Naive B cell (primary cell): ENCODE measurements around the gene DYNLL1. TPM values are rescaled to one million over a fixed set of nuclear protein-coding genes. Genes with fewer than 3 reads are reported as not detected.
"Not testable (repeated sequence)": the region's sequence is repeated elsewhere in the genome, so short reads cannot be mapped to it uniquely, and the experiment has no call there.

ENCODE experiments used
- ATAC-seq, 2 donors: fragments of 150-1000 bp; cut with Tn5 transposase; 2 replicates each; pipeline ENCODE4 v1.10.0; 2021; ENCODE audit warnings: low read depth in 2 of 2, mild to moderate bottlenecking in 2 of 2, moderate library complexity in 2 of 2
- DNase-seq: peaks from one replicate; pipeline ENCODE4 v3.0.0; 2022
- H3K27ac Mint-ChIP-seq, 6 donors: one replicate each; pipeline ENCODE4 v1.8.0; 2020 to 2022; ENCODE audit warnings: mild to moderate bottlenecking in 6 of 6, mixed read lengths in 6 of 6, moderate library complexity in 5 of 6, inconsistent platforms in 2 of 6
- H3K27me3 Mint-ChIP-seq, 3 donors: one replicate each; pipeline ENCODE4 v1.8.0; 2021 to 2022; ENCODE audit warnings: mixed read lengths in 3 of 3, mild to moderate bottlenecking in 1 of 3
- H3K36me3 Mint-ChIP-seq, 2 donors: one replicate each; pipeline ENCODE4 v1.8.0; 2020 to 2022; ENCODE audit warnings: mixed read lengths in 2 of 2, inconsistent platforms in 1 of 2, mild to moderate bottlenecking in 1 of 2
- H3K4me1 Mint-ChIP-seq, 3 donors: one replicate each; pipeline ENCODE4 v1.8.0; 2020 to 2022; ENCODE audit warnings: mixed read lengths in 3 of 3, inconsistent platforms in 1 of 3, mild to moderate bottlenecking in 1 of 3, moderate library complexity in 1 of 3
- H3K4me3 Mint-ChIP-seq, 8 donors: one replicate each; pipeline ENCODE4 v1.8.0; 2020 to 2022; ENCODE audit warnings: mild to moderate bottlenecking in 8 of 8, mixed read lengths in 8 of 8, moderate library complexity in 8 of 8, inconsistent platforms in 2 of 8
- H3K9me3 Mint-ChIP-seq, 7 donors: one replicate each; pipeline ENCODE4 v1.8.0; 2020 to 2022; ENCODE audit warnings: mixed read lengths in 7 of 7, mild to moderate bottlenecking in 5 of 7, inconsistent platforms in 2 of 7, moderate library complexity in 1 of 7
- polyA plus RNA-seq, 6 donors: library from polyadenylated mRNA; unstranded; fragments of 300-500 nt; fragmentation: Illumina TruSeq; gene quantifications; one replicate each; pipeline ENCODE4 v1.2.3, GENCODE V29; 2021; ENCODE audit warnings: low read depth in 6 of 6

DYNLL1 gene
- polyA plus RNA-seq, 6 donors from 2014 or later = 206 to 326 (median 268) TPM

- peaks cover 5 to 12% of the 10 kb centered on the region in 2 donors for H3K36me3 Mint-ChIP-seq
- no peaks in the 10 kb centered on the region for H3K9me3 Mint-ChIP-seq
- H3K4me1 Mint-ChIP-seq = peaks cover 30 to 32% (median 31%) of the 10 kb centered on the region in 3 donors
- ATAC-seq (no peak), DNase-seq (no peak)
- peak overlapping the region in 1 of 8 donors; percentile 90 for H3K4me3 Mint-ChIP-seq
- H3K27ac Mint-ChIP-seq = peak overlapping the region in 1 of 6 donors; percentile 12
- no peaks in the 10 kb centered on the region for H3K27me3 Mint-ChIP-seq
Measured at GRCh38 chr12:120498870-120499515, 3.1 kb downstream of the DYNLL1 start.

DNA sequence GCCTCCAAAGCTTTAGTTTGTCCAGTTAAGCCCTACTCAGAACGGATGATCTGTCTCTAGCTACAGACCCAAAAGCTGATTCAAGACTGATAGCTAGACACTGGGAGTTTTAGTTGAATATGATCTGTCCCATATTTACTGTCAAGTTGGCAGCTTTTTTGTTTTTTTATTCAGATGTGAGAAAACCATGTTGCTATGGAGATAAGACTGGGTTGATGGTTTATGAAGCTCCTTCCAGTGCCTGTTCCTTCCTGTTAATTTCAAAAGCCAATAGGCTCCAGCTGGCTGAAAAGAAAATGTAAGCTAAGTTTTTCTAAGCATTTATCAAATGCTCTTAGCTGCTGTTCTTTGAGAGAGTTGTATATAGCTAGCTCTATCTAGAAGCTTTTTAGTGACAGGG lies 4.7 kb downstream of the DYNLL1 start:
- Mint-ChIP-seq H3K9me3 (no peaks in the 10 kb centered on the region), H3K4me1 (peaks cover 22 to 24% (median 24%) of the 10 kb centered on the region in 3 donors), H3K36me3 (peaks cover 5 to 12% of the 10 kb centered on the region in 2 donors), H3K27ac (peak overlapping the region in 2 of 6 donors; percentile 25 to 27), H3K27me3 (no peaks in the 10 kb centered on the region), H3K4me3 (no peak overlapping the region)
- DNase-seq (no peak), ATAC-seq (no peak)

DNA sequence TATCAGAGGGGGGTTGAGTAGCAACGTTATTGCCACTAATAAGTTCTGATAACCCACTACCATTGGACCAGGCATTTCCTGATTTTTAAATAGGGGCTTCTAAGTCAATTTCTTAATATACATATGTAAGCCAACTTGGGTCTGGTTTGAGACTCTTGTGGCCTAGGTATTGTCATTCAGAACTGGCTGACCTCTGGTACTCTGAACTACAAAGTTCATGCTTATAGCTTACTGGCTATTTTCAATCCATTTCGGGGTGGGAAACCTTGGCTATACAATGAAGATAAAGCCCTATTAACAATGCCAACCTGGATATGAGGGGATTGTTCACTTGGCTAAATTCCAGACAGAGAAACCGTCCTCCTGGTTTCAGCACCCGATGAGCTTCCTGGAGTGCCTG lies 8.7 kb downstream of the DYNLL1 start:
- peaks cover 5 to 21% of the 10 kb centered on the region in 2 donors for H3K36me3 Mint-ChIP-seq
- H3K9me3 Mint-ChIP-seq = no peaks in the 10 kb centered on the region
- no peak for DNase-seq
- ATAC-seq = no peak
- no peaks in the 10 kb centered on the region for H3K27me3 Mint-ChIP-seq
- H3K4me3 Mint-ChIP-seq = no peak overlapping the region
- no peaks in the 10 kb centered on the region for H3K4me1 Mint-ChIP-seq
- no peak overlapping the region for H3K27ac Mint-ChIP-seq

DNA sequence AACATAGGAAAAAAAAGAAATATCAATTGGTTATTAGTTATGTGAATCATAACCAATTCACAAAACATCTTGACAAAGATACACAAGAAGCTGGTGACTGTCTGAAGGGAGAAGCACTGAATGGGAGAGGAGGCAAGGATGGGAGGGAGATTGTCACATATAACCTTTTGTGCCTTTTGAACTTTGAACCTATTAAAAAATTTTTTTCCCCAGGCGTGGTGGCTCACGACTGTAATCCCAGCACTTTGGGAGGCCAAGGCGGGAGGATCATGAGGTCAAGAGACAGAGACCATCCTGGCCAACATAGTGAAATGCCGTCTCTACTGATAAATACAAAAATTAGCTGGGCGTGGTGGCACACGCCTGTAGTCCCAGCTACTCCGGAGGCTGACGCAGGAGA lies 12.6 kb downstream of the DYNLL1 start:
- H3K4me3 Mint-ChIP-seq = no peak overlapping the region
- H3K27me3 Mint-ChIP-seq = no peaks in the 10 kb centered on the region
- no peak for ATAC-seq
- H3K36me3 Mint-ChIP-seq = peaks cover 4 to 18% of the 10 kb centered on the region in 2 donors
- no peak overlapping the region for H3K27ac Mint-ChIP-seq
- H3K4me1 Mint-ChIP-seq = no peaks in the 10 kb centered on the region
- H3K9me3 Mint-ChIP-seq = no peaks in the 10 kb centered on the region
- DNase-seq = no peak

DNA sequence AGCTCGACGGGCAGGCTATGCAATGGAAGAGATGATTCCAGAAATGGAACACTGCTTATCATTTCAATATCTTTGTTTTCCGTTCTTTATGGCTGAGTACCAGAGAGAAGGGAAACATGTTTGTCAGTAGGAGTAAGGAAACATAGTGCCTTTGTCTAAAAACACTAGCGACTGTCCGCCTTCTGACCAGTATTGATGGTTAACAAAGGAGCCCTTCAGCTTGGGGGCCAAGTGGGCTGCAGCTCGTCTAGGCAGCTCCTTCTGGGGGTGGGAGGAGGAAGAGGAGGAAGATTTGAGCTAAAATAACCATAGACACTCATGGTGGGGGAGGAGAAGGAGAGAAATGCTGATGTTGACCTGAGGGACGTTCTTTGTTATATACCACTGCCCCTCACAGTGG lies 18.1 kb downstream of the DYNLL1 start:
- Mint-ChIP-seq H3K9me3 (no peaks in the 10 kb centered on the region), H3K4me1 (no peaks in the 10 kb centered on the region), H3K4me3 (no peak overlapping the region), H3K36me3 (peaks cover 12 to 13% of the 10 kb centered on the region in 2 donors), H3K27ac (no peak overlapping the region), H3K27me3 (no peaks in the 10 kb centered on the region)
- no peak for DNase-seq
- ATAC-seq = no peak

- no peak for DNase-seq
- Mint-ChIP-seq H3K4me1 (no peaks in the 10 kb centered on the region), H3K9me3 (no peaks in the 10 kb centered on the region), H3K27me3 (no peaks in the 10 kb centered on the region), H3K36me3 (peaks cover 6 to 9% of the 10 kb centered on the region in 2 donors), H3K27ac (no peak overlapping the region), H3K4me3 (no peak overlapping the region)
- ATAC-seq = no peak
Measured at GRCh38 chr12:120515496-120515895, 19.6 kb downstream of the DYNLL1 start.

DNA sequence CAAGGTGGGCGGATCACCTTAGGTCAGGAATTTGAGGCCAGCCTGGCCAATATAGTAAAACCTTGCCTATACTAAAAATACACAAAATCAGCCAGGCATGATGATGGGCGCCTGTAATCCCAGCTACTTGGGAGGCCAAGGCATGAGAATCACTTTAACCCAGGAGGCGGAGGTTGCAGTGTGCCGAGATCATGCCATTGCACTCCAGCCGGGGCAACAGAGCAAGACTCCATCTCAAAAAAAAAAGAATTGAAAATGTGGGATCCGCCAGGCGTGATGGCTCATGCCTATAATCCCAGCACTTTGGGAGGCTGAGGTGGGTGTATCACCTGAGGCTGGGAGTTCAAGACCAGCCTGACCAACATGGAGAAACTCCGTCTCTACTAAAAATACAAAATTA lies 23.4 kb downstream of the DYNLL1 start:
- H3K4me1 Mint-ChIP-seq, H3K4me3 Mint-ChIP-seq, H3K27me3 Mint-ChIP-seq, H3K9me3 Mint-ChIP-seq, ATAC-seq, H3K36me3 Mint-ChIP-seq, H3K27ac Mint-ChIP-seq, DNase-seq: not testable (repeated sequence)

GRCh38 chr12:120522568-120522967 lies 26.7 kb downstream of the DYNLL1 start:
- Mint-ChIP-seq H3K4me1 (peaks cover 4 to 5% (median 4%) of the 10 kb centered on the region in 3 donors), H3K27me3 (no peaks in the 10 kb centered on the region), H3K9me3 (no peaks in the 10 kb centered on the region), H3K36me3 (no peaks in the 10 kb centered on the region), H3K4me3 (no peak overlapping the region), H3K27ac (no peak overlapping the region)
- DNase-seq = no peak
- no peak for ATAC-seq

GRCh38 chr12:120528861-120529525 lies 33.1 kb downstream of the DYNLL1 start, which contains the start of gene COQ5:
Gene COQ5, minus strand, starts transcription at chr12:120529158. Its CDS starts 17 bp downstream, at chr12:120529141.
- H3K36me3 Mint-ChIP-seq = no peaks in the 10 kb centered on the region
- peak within 1 kb of the TSS; percentile 97 to 100 (median 99) for H3K27ac Mint-ChIP-seq
- peak within 1 kb of the TSS; percentile 98 to 100 (median 100) for H3K4me3 Mint-ChIP-seq
- H3K4me1 Mint-ChIP-seq = peaks cover 15 to 28% (median 24%) of the 10 kb centered on the region in 3 donors
- peak; percentile 97 for ATAC-seq
- no peaks in the 10 kb centered on the region for H3K9me3 Mint-ChIP-seq
- peak; percentile 81 for DNase-seq
- no peaks in the 10 kb centered on the region for H3K27me3 Mint-ChIP-seq

GRCh38 chr12:120529641-120530417 lies 33.9 kb downstream of the DYNLL1 start:
- no peak for DNase-seq
- Mint-ChIP-seq H3K4me3 (peak overlapping the region; percentile 98 to 100 (median 100)), H3K27me3 (no peaks in the 10 kb centered on the region), H3K4me1 (peaks cover 18 to 31% (median 29%) of the 10 kb centered on the region in 3 donors), H3K9me3 (no peaks in the 10 kb centered on the region), H3K27ac (peak overlapping the region; percentile 97 to 100 (median 99)), H3K36me3 (no peaks in the 10 kb centered on the region)
- no peak for ATAC-seq

GRCh38 chr12:120530418-120530761 lies 34.5 kb downstream of the DYNLL1 start:
- H3K9me3 Mint-ChIP-seq, DNase-seq, H3K27me3 Mint-ChIP-seq, H3K36me3 Mint-ChIP-seq, ATAC-seq: not testable (repeated sequence)
- Mint-ChIP-seq H3K27ac (peak overlapping the region in 1 of 6 donors; percentile 22), H3K4me1 (peaks cover 18 to 35% (median 34%) of the 10 kb centered on the region in 3 donors), H3K4me3 (peak overlapping the region in 7 of 8 donors; percentile 98 to 100 (median 100))

DNA sequence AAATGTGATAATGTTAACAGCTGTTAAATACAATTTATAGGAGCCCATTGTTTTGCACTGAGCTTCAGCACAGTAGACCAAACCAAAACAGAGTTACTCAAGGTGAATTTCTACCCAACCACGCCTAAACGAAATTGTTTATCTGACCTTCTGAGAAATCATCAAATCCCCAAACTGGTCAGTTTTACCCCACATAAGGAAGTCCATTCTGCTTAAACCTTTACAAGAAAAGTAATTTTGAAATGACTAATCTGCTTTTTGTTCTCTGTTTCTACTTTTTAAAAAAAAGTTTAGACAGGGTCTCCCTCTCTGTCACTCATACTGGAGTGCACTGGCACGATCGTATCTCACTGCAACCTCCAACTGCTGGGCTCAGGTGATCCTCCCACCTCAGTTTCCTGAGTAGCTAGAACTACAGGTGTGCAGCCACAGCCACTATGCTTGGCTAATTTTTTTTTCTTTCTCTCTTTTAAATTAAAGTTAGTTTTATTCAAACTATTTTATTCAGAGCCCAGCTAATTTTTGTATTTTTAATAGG lies 36.9 kb downstream of the DYNLL1 start:
- no peaks in the 10 kb centered on the region for H3K9me3 Mint-ChIP-seq
- H3K4me1 Mint-ChIP-seq = peaks cover 25 to 54% (median 53%) of the 10 kb centered on the region in 3 donors
- ATAC-seq = no peak
- no peaks in the 10 kb centered on the region for H3K27me3 Mint-ChIP-seq
- H3K36me3 Mint-ChIP-seq = no peaks in the 10 kb centered on the region
- no peak for DNase-seq
- peak overlapping the region in 2 of 8 donors; percentile 19 to 81 for H3K4me3 Mint-ChIP-seq
- H3K27ac Mint-ChIP-seq = peak overlapping the region in 1 of 6 donors; percentile 58

DNA sequence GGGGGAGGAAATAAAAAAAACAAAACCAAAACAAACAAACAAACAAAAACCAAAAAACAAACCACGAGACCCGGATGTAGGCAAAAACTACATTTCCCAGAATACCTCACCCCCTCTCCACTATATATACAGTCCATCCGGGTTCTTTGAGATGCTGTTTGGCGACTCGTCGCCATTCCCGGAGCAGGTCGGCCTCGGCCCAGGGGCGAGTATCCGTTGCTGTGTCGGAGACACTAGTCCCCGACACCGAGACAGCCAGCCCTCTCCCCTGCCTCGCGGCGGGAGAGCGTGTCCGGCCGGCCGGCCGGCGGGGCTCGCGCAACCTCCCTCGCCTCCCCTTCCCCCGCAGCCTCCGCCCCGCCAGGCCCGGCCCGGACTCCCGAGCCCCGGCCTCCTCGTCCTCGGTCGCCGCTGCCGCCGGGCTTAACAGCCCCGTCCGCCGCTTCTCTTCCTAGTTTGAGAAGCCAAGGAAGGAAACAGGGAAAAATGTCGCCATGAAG lies 38.3 kb downstream of the DYNLL1 start, which contains the start of gene RNF10:
TSS of gene RNF10 (plus strand) at position 154 of the 500 bp plus-strand sequence. CDS start 456 bp downstream, outside the sequence.
- no peaks in the 10 kb centered on the region for H3K9me3 Mint-ChIP-seq
- DNase-seq = peak; percentile 82
- peak within 1 kb of the TSS; percentile 92 to 100 (median 98) for H3K4me3 Mint-ChIP-seq
- peak within 1 kb of the TSS; percentile 86 to 100 (median 97) for H3K27ac Mint-ChIP-seq
- H3K27me3 Mint-ChIP-seq = no peaks in the 10 kb centered on the region
- H3K36me3 Mint-ChIP-seq = no peaks in the 10 kb centered on the region
- H3K4me1 Mint-ChIP-seq = peaks cover 34 to 58% (median 58%) of the 10 kb centered on the region in 3 donors
- ATAC-seq = peak; percentile 80 to 84
